Measurements from ENCODE around the gene USP17L10.
"Not testable (repeated sequence)": the region's sequence is repeated elsewhere in the genome, so short reads cannot be mapped to it uniquely, and the experiment has no call there.

USP17L10 gene, protein sequence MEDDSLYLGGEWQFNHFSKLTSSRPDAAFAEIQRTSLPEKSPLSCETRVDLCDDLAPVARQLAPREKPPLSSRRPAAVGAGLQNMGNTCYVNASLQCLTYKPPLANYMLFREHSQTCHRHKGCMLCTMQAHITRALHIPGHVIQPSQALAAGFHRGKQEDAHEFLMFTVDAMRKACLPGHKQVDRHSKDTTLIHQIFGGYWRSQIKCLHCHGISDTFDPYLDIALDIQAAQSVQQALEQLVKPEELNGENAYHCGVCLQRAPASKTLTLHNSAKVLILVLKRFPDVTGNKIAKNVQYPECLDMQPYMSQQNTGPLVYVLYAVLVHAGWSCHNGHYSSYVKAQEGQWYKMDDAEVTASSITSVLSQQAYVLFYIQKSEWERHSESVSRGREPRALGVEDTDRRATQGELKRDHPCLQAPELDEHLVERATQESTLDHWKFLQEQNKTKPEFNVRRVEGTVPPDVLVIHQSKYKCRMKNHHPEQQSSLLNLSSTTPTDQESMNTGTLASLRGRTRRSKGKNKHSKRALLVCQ

DNA sequence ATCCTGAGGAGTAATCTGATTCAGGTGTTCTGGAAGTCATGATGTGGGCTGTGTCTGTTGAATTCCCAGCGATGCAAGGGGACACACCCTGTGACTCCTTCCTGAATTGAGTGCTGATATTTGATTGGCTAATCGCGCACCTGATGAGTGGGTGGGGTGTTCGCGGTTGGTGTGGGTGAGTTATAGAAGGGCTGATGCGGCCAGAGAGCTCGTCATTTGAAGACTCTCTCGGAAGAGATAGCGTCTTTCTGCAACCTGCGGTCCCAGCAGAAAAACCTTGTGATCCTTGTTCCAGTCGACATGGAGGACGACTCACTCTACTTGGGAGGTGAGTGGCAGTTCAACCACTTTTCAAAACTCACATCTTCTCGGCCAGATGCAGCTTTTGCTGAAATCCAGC is at the start of gene USP17L10:
TSS of gene USP17L10 (plus strand) at position 301 of the 400 bp plus-strand sequence. CDS start at position 301, 0 bp downstream.
- not testable (repeated sequence) for H3K9me3 ChIP-seq (ENCODE audit: control insufficient read depth, insufficient read depth, low read length); H3K36me3 ChIP-seq (ENCODE audit: control insufficient read depth, insufficient read depth, low read length); H3K4me3 ChIP-seq (ENCODE audit: low read depth, low read length); H3K27me3 ChIP-seq (ENCODE audit: control insufficient read depth, insufficient read depth, low read length); H3K9ac ChIP-seq (ENCODE audit: low read depth, low read length); H3K4me1 ChIP-seq (ENCODE audit: control insufficient read depth, insufficient read depth, low read length); H3K27ac ChIP-seq (ENCODE audit: low read depth, low read length)

DNA sequence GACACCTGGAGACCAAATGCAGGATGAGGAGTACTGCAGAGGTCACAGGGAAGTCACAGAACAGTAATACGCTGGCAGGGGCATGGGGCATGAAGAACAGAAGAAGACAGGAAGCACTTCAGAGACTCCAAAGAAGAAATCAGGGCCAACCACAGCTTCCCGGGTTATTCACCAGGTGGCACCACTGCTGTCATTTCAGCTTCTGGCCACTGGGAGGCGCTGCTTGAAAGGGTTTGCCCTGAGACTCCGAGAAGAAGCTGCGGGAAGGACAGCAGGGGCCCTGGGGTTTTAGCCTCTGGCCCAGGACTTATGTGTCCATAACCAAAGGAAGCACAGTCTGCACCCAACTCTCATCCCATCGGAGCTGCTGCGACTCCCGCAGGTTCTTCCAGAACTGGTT is 44.5 kb upstream of the USP17L10 start:
- H3K27ac ChIP-seq (ENCODE audit: low read depth, low read length); H3K27me3 ChIP-seq (ENCODE audit: control insufficient read depth, insufficient read depth, low read length); H3K36me3 ChIP-seq (ENCODE audit: control insufficient read depth, insufficient read depth, low read length); H3K4me3 ChIP-seq (ENCODE audit: low read depth, low read length); H3K4me1 ChIP-seq (ENCODE audit: control insufficient read depth, insufficient read depth, low read length); H3K9me3 ChIP-seq (ENCODE audit: control insufficient read depth, insufficient read depth, low read length); H3K9ac ChIP-seq (ENCODE audit: low read depth, low read length): not testable (repeated sequence)

DNA sequence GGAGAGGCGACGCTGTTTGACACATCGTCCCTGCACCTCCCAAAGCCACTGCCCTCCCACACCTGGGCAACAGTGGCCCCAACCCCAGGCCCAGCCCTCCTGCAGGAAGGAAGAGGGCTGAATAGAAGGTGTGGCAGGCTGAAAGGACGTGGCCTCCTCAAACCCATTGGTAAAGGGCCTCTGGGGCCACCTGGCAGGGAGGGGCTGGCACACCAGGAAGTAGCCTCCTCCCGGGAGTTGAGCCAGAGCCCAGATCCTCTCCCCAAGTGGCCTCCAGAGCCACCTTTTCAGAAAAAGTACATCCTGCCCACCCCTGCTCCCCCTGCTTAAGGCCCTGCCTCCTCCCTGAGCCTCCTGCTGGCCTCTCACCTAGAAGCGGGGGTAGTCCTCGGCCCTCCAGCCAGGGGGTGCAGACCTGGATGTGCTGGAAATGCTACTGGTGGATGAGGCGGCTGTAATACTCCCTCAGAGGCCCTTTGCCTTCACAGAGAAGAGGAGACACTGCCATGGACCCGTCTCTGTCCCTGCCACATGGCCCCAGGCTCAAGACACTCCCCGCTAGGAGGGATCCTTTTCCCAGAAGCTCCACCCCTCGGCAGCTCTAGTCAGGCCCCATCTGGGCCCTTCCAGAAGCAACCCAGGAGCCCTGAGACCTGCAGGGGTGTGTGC is 40.5 kb upstream of the USP17L10 start, which contains the start of gene FAM90A26:
TSS of gene FAM90A26 (plus strand) at position 619 of the 669 bp plus-strand sequence. CDS start 2,764 bp downstream, outside the sequence.
- H3K4me3 ChIP-seq (ENCODE audit: low read depth, low read length); H3K27me3 ChIP-seq (ENCODE audit: control insufficient read depth, insufficient read depth, low read length); H3K9ac ChIP-seq (ENCODE audit: low read depth, low read length); H3K9me3 ChIP-seq (ENCODE audit: control insufficient read depth, insufficient read depth, low read length); H3K4me1 ChIP-seq (ENCODE audit: control insufficient read depth, insufficient read depth, low read length); H3K36me3 ChIP-seq (ENCODE audit: control insufficient read depth, insufficient read depth, low read length); H3K27ac ChIP-seq (ENCODE audit: low read depth, low read length): not testable (repeated sequence)

DNA sequence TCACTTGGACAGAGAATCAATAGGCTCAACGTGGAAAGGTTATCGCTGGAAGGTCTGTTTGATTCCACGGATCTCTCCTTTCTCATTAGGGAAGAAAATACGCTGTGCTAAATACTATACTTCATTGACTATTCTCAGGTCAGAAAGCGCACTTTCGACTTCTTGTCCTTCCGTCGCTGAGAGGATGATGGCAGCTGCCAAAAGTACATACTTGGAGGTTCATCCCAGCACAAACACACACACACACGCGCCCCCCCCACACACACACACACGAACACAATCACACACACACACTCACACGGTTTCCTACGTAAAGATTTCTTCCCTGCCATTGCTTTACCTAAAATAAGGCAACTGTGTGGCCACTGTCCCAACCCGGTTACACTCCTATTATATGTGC is 4.2 kb downstream of the USP17L10 start:
- H3K27me3 ChIP-seq (ENCODE audit: control insufficient read depth, insufficient read depth, low read length); H3K4me1 ChIP-seq (ENCODE audit: control insufficient read depth, insufficient read depth, low read length); H3K9me3 ChIP-seq (ENCODE audit: control insufficient read depth, insufficient read depth, low read length); H3K27ac ChIP-seq (ENCODE audit: low read depth, low read length); H3K9ac ChIP-seq (ENCODE audit: low read depth, low read length); H3K36me3 ChIP-seq (ENCODE audit: control insufficient read depth, insufficient read depth, low read length); H3K4me3 ChIP-seq (ENCODE audit: low read depth, low read length): not testable (repeated sequence)

DNA sequence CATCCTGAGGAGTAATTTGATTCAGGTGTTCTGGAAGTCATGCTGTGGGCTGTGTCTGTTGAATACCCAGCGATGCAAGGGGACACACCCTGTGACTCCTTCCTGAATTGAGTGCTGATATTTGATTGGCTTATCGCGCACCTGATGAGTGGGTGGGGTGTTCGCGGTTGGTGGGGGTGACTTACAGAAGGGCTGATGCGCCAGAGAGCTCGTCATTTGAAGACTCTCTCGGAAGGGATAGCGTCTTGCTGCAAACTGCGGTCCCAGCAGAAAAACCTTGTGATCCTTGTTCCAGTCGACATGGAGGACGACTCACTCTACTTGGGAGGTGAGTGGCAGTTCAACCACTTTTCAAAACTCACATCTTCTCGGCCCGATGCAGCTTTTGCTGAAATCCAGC is 4.6 kb downstream of the USP17L10 start, which contains the start of gene USP17L11:
TSS of gene USP17L11 (plus strand) at position 301 of the 400 bp plus-strand sequence. CDS start at position 301, 0 bp downstream.
- not testable (repeated sequence) for H3K36me3 ChIP-seq (ENCODE audit: control insufficient read depth, insufficient read depth, low read length); H3K4me1 ChIP-seq (ENCODE audit: control insufficient read depth, insufficient read depth, low read length); H3K9ac ChIP-seq (ENCODE audit: low read depth, low read length); H3K9me3 ChIP-seq (ENCODE audit: control insufficient read depth, insufficient read depth, low read length); H3K27me3 ChIP-seq (ENCODE audit: control insufficient read depth, insufficient read depth, low read length); H3K27ac ChIP-seq (ENCODE audit: low read depth, low read length); H3K4me3 ChIP-seq (ENCODE audit: low read depth, low read length)

DNA sequence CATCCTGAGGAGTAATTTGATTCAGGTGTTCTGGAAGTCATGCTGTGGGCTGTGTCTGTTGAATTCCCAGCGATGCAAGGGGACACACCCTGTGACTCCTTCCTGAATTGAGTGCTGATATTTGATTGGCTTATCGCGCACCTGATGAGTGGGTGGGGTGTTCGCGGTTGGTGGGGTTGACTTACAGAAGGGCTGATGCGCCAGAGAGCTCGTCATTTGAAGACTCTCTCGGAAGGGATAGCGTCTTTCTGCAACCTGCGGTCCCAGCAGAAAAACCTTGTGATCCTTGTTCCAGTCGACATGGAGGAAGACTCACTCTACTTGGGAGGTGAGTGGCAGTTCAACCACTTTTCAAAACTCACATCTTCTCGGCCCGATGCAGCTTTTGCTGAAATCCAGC is 9.4 kb downstream of the USP17L10 start, which contains the start of gene USP17L12:
TSS of gene USP17L12 (plus strand) at position 301 of the 400 bp plus-strand sequence. CDS start at position 301, 0 bp downstream.
- H3K36me3 ChIP-seq (ENCODE audit: control insufficient read depth, insufficient read depth, low read length); H3K9me3 ChIP-seq (ENCODE audit: control insufficient read depth, insufficient read depth, low read length); H3K4me1 ChIP-seq (ENCODE audit: control insufficient read depth, insufficient read depth, low read length); H3K4me3 ChIP-seq (ENCODE audit: low read depth, low read length); H3K27ac ChIP-seq (ENCODE audit: low read depth, low read length); H3K27me3 ChIP-seq (ENCODE audit: control insufficient read depth, insufficient read depth, low read length); H3K9ac ChIP-seq (ENCODE audit: low read depth, low read length): not testable (repeated sequence)

DNA sequence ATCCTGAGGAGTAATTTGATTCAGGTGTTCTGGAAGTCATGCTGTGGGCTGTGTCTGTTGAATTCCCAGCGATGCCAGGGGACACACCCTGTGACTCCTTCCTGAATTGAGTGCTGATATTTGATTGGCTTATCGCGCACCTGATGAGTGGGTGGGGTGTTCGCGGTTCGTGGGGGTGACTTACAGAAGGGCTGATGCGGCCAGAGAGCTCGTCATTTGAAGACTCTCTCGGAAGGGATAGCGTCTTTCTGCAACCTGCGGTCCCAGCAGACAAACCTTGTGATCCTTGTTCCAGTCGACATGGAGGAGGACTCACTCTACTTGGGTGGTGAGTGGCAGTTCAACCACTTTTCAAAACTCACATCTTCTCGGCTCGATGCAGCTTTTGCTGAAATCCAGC is 14.1 kb downstream of the USP17L10 start, which contains the start of gene USP17L13:
TSS of gene USP17L13 (plus strand) at position 301 of the 400 bp plus-strand sequence. CDS start at position 301, 0 bp downstream.
- not testable (repeated sequence) for H3K27ac ChIP-seq (ENCODE audit: low read depth, low read length); H3K27me3 ChIP-seq (ENCODE audit: control insufficient read depth, insufficient read depth, low read length); H3K9me3 ChIP-seq (ENCODE audit: control insufficient read depth, insufficient read depth, low read length); H3K36me3 ChIP-seq (ENCODE audit: control insufficient read depth, insufficient read depth, low read length); H3K4me1 ChIP-seq (ENCODE audit: control insufficient read depth, insufficient read depth, low read length); H3K4me3 ChIP-seq (ENCODE audit: low read depth, low read length); H3K9ac ChIP-seq (ENCODE audit: low read depth, low read length)

DNA sequence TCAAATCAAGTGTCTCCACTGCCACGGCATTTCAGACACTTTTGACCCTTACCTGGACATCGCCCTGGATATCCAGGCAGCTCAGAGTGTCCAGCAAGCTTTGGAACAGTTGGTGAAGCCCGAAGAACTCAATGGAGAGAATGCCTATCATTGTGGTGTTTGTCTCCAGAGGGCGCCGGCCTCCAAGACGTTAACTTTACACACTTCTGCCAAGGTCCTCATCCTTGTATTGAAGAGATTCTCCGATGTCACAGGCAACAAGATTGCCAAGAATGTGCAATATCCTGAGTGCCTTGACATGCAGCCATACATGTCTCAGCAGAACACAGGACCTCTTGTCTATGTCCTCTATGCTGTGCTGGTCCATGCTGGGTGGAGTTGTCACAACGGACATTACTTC is 19.8 kb downstream of the USP17L10 start:
- not testable (repeated sequence) for H3K4me1 ChIP-seq (ENCODE audit: control insufficient read depth, insufficient read depth, low read length); H3K27me3 ChIP-seq (ENCODE audit: control insufficient read depth, insufficient read depth, low read length); H3K27ac ChIP-seq (ENCODE audit: low read depth, low read length); H3K36me3 ChIP-seq (ENCODE audit: control insufficient read depth, insufficient read depth, low read length); H3K9me3 ChIP-seq (ENCODE audit: control insufficient read depth, insufficient read depth, low read length); H3K4me3 ChIP-seq (ENCODE audit: low read depth, low read length); H3K9ac ChIP-seq (ENCODE audit: low read depth, low read length)

DNA sequence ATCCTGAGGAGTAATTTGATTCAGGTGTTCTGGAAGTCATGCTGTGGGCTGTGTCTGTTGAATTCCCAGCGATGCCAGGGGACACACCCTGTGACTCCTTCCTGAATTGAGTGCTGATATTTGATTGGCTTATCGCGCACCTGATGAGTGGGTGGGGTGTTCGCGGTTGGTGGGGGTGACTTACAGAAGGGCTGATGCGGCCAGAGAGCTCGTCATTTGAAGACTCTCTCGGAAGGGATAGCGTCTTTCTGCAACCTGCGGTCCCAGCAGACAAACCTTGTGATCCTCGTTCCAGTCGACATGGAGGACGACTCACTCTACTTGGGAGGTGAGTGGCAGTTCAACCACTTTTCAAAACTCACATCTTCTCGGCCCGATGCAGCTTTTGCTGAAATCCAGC is 23.6 kb downstream of the USP17L10 start, which contains the start of gene USP17L15:
TSS of gene USP17L15 (plus strand) at position 301 of the 400 bp plus-strand sequence. CDS start at position 301, 0 bp downstream.
- not testable (repeated sequence) for H3K9me3 ChIP-seq (ENCODE audit: control insufficient read depth, insufficient read depth, low read length); H3K27me3 ChIP-seq (ENCODE audit: control insufficient read depth, insufficient read depth, low read length); H3K4me3 ChIP-seq (ENCODE audit: low read depth, low read length); H3K36me3 ChIP-seq (ENCODE audit: control insufficient read depth, insufficient read depth, low read length); H3K4me1 ChIP-seq (ENCODE audit: control insufficient read depth, insufficient read depth, low read length); H3K9ac ChIP-seq (ENCODE audit: low read depth, low read length); H3K27ac ChIP-seq (ENCODE audit: low read depth, low read length)

DNA sequence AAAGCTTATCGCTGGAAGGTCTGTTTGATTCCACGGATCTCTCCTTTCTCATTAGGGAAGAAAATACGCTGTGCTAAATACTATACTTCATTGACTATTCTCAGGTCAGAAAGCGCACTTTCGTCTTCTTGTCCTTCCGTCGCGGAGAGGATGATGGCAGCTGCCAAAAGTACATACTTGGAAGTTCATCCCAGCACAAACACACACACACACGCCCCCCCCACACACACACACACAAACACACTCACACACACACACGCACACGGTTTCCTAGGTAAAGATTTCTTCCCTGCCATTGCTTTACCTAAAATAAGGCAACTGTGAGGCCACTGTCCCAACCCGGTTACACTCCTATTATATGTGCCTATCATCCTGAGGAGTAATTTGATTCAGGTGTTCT is 28.0 kb downstream of the USP17L10 start:
- H3K36me3 ChIP-seq (ENCODE audit: control insufficient read depth, insufficient read depth, low read length); H3K27ac ChIP-seq (ENCODE audit: low read depth, low read length); H3K4me3 ChIP-seq (ENCODE audit: low read depth, low read length); H3K4me1 ChIP-seq (ENCODE audit: control insufficient read depth, insufficient read depth, low read length); H3K9ac ChIP-seq (ENCODE audit: low read depth, low read length); H3K9me3 ChIP-seq (ENCODE audit: control insufficient read depth, insufficient read depth, low read length); H3K27me3 ChIP-seq (ENCODE audit: control insufficient read depth, insufficient read depth, low read length): not testable (repeated sequence)

DNA sequence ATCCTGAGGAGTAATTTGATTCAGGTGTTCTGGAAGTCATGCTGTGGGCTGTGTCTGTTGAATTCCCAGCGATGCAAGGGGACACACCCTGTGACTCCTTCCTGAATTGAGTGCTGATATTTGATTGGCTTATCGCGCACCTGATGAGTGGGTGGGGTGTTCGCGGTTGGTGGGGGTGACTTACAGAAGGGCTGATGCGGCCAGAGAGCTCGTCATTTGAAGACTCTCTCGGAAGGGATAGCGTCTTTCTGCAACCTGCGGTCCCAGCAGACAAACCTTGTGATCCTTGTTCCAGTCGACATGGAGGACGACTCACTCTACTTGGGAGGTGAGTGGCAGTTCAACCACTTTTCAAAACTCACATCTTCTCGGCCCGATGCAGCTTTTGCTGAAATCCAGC is 33.1 kb downstream of the USP17L10 start, which contains the start of gene USP17L17:
TSS of gene USP17L17 (plus strand) at position 301 of the 400 bp plus-strand sequence. CDS start at position 301, 0 bp downstream.
- H3K9me3 ChIP-seq (ENCODE audit: control insufficient read depth, insufficient read depth, low read length); H3K36me3 ChIP-seq (ENCODE audit: control insufficient read depth, insufficient read depth, low read length); H3K4me3 ChIP-seq (ENCODE audit: low read depth, low read length); H3K27me3 ChIP-seq (ENCODE audit: control insufficient read depth, insufficient read depth, low read length); H3K4me1 ChIP-seq (ENCODE audit: control insufficient read depth, insufficient read depth, low read length); H3K9ac ChIP-seq (ENCODE audit: low read depth, low read length); H3K27ac ChIP-seq (ENCODE audit: low read depth, low read length): not testable (repeated sequence)

Data from HUES48 (cell line).